ENCODE results near the gene CASQ1.
A peak's percentile ranks its signal among the peaks of the same experiment; 100 is the strongest.

GRCh38 chr1:160168609-160169369, 21.6 kb upstream of the CASQ1 start:
- TF ChIP-seq ZKSCAN8 (CRISPR knock-in tag; IDR thresholded peaks at IDR 0.05) (no peak), POLR2A (conservative IDR thresholded peaks at IDR 0.05) (no peak), TAF1 (IDR thresholded peaks at IDR 0.05; ENCODE audit: control insufficient read depth, extremely low read depth, insufficient read depth, low read length, severe bottlenecking) (no peak), CTCF (IDR thresholded peaks at IDR 0.05 in 2 of 3, conservative IDR thresholded peaks at IDR 0.05 in 1 of 3; ENCODE audit: insufficient read depth in 2 of 3, low read depth in 1 of 3, low read length in 3 of 3) (peak in 1 of 3 experiments; percentile 12; a peak in 2 of 6 replicates), ZNF143 (CRISPR knock-in tag; IDR thresholded peaks at IDR 0.05) (no peak)

All from K562 (cell line).